ENCODE measurements around the gene GPR87. TPM values are rescaled to one million over a fixed set of nuclear protein-coding genes. Genes with fewer than 3 reads are reported as not detected.

Gene GPR87
- total and polyA plus RNA-seq, 10 donors = not detected

DNA sequence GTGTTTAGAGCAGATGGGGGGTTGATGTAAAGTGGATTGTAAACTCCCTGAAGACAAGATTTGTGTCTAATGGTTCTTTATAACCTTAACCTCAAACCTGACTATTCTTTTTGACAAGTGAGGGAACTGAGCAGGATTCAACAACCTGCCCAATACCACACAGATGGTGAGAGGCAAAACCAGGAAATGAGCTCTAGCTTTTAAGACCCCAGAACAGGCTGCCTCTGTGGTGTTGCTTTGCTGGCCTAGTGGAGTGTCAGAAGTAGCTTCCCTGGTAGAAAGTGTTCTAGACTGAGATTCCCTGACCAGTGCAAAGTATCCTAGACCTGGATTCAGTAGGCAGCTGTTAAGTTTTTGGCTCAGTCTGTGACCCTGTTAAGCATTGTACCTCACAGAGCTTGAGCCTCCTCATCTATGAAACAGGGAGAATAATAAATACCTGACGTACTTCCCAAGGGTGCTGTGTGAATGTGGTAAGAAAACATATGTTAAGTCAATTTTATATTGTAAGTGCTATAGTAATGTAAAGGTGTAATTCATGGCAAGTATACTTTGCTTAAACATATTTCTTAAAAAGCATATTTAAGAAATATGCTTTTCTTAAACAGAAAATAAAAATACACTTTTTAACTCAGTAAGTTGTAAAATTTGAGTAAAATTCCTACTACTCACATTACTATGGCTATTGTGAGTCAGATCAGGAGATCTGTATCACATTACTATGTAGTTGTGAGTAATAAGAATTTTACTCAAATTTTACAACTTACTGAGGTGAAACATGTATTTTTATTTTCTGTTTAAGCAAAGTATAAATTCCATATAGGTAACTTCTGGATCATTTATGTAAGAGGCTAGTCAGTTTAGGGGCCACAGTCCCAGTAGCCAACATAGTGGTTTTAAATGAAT lies 8.8 kb downstream of the GPR87 start:
- Histone ChIP-seq H3K27ac (no peak overlapping the region), H3K4me3 (no peak overlapping the region), H3K9me3 (no peaks in the 10 kb centered on the region), H3K27me3 (replicated peaks in 1 of 7) (no peaks in the 10 kb centered on the region), H3K36me3 (no peaks in the 10 kb centered on the region), H3K4me1 (peaks cover 0 to 10% (median 0%) of the 10 kb centered on the region in 6 donors)
- no peak for DNase-seq
- WGBS, 5 donors = 79 to 94% (median 87%) methylated on average over 1 of the region's 1 CpG
- TF ChIP-seq, protein P1, sequence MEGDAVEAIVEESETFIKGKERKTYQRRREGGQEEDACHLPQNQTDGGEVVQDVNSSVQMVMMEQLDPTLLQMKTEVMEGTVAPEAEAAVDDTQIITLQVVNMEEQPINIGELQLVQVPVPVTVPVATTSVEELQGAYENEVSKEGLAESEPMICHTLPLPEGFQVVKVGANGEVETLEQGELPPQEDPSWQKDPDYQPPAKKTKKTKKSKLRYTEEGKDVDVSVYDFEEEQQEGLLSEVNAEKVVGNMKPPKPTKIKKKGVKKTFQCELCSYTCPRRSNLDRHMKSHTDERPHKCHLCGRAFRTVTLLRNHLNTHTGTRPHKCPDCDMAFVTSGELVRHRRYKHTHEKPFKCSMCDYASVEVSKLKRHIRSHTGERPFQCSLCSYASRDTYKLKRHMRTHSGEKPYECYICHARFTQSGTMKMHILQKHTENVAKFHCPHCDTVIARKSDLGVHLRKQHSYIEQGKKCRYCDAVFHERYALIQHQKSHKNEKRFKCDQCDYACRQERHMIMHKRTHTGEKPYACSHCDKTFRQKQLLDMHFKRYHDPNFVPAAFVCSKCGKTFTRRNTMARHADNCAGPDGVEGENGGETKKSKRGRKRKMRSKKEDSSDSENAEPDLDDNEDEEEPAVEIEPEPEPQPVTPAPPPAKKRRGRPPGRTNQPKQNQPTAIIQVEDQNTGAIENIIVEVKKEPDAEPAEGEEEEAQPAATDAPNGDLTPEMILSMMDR (IDR thresholded peaks at IDR 0.05 in 8 of 11, conservative IDR thresholded peaks at IDR 0.05 in 3 of 11) = no peak
- TF ChIP-seq POLR2A (IDR thresholded peaks at IDR 0.05) = no peak
- no peak for TF ChIP-seq POLR2AphosphoS5 (IDR thresholded peaks at IDR 0.05)
- intact Hi-C loops (cut with DNase I; ENCODE audit: low total_unique reads) = no loop called here

DNA sequence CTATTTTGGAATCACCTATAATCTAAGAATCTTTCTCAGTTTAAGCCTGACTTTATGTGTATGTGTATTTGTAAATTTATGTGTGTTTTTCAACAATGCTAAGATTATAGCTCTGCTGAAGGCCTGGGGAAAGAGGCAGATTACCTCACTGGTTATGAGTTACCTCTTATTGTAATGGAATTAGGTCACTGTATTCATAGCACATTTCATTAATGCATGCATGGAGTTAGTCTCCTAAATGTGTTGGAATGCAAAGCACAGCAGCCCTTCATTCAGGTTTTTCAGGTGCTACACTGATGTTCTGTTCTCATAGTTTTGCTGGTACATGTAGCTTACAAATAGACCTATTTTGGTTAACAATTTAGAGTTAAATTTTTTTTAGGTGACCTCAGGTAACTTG lies 9.5 kb downstream of the GPR87 start:
- H3K27ac ChIP-seq = no peak overlapping the region
- no peaks in the 10 kb centered on the region for H3K9me3 ChIP-seq
- no peaks in the 10 kb centered on the region for H3K36me3 ChIP-seq
- no peaks in the 10 kb centered on the region for H3K27me3 ChIP-seq (replicated peaks in 1 of 7)
- H3K4me3 ChIP-seq = no peak overlapping the region
- no peak for DNase-seq
- intact Hi-C loops (cut with DNase I; ENCODE audit: low total_unique reads) = no loop called here
- TF ChIP-seq POLR2AphosphoS5 (IDR thresholded peaks at IDR 0.05) (no peak), POLR2A (IDR thresholded peaks at IDR 0.05) (no peak)
- TF ChIP-seq, protein P1 (IDR thresholded peaks at IDR 0.05 in 8 of 11, conservative IDR thresholded peaks at IDR 0.05 in 3 of 11) = no peak
- H3K4me1 ChIP-seq = peaks cover 0 to 10% (median 0%) of the 10 kb centered on the region in 6 donors

DNA sequence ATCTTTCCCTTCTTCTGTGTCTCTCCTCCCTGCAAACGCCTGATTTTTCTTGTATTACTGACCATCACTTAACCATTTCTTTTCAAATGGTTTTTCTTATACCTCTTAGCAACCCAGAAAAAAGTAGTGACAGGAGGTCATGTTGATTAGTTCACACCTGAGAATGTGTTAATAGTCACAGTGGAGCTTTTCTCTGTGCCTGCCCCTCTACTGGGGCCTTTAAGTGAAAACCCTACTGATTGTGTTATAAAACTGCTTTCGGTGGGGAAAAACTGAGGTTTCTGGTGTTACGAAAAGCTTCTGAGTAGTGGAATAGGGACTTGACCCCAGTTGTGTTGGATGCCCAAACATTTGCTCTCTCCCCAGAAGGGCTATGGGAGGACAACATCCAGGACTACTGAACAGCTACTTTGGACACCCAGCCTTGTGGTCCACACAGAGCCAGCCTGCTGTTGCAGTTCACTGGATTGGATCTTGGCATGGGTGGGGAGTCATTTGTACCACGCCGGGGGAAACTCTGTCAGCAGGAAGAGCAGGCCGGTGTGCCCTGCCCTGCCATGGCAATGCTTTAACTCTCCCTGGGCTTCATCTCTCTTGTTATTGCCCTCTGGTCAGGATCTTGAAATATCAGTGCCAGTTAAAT lies 10.3 kb downstream of the GPR87 start:
- H3K36me3 ChIP-seq = no peaks in the 10 kb centered on the region
- peaks cover 0 to 10% (median 0%) of the 10 kb centered on the region in 6 donors for H3K4me1 ChIP-seq
- intact Hi-C loops (cut with DNase I; ENCODE audit: low total_unique reads) = no loop called here
- no peak overlapping the region for H3K4me3 ChIP-seq
- DNase-seq = no peak
- H3K9me3 ChIP-seq = no peaks in the 10 kb centered on the region
- no peaks in the 10 kb centered on the region for H3K27me3 ChIP-seq (replicated peaks in 1 of 7)
- no peak overlapping the region for H3K27ac ChIP-seq
- TF ChIP-seq POLR2A (IDR thresholded peaks at IDR 0.05) = no peak
- TF ChIP-seq, protein P1 (IDR thresholded peaks at IDR 0.05 in 8 of 11, conservative IDR thresholded peaks at IDR 0.05 in 3 of 11) = no peak
- no peak for TF ChIP-seq POLR2AphosphoS5 (IDR thresholded peaks at IDR 0.05)
- WGBS, 5 donors = 84 to 91% (median 86%) methylated on average over 6 of the region's 6 CpGs

DNA sequence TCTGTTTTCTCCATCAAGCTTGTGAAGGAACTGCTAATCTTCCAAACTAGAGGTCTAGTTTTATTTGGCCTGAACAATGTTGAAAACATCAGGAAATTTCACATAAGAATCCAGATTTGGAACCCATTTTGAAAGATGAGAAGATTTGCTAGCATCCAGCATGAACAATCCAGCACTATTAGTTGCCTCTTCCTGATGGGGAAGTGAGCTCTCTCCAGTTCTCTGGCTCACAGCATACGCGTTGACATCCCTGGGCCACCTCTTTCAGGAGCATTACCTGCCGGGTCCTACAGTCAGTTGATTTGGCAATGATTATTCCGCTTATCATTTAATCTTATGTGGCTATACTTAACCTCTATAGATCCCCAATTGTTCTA lies 10.9 kb downstream of the GPR87 start:
- Histone ChIP-seq H3K27ac (no peak overlapping the region), H3K4me3 (no peak overlapping the region), H3K27me3 (replicated peaks in 1 of 7) (no peaks in the 10 kb centered on the region), H3K4me1 (peaks cover 0 to 10% (median 0%) of the 10 kb centered on the region in 6 donors), H3K36me3 (no peaks in the 10 kb centered on the region), H3K9me3 (no peaks in the 10 kb centered on the region)
- intact Hi-C loops (cut with DNase I; ENCODE audit: low total_unique reads) = no loop called here
- 87 to 91% (median 88%) methylated on average over 4 of the region's 4 CpGs for WGBS, 5 donors
- TF ChIP-seq POLR2A (IDR thresholded peaks at IDR 0.05) (no peak), POLR2AphosphoS5 (IDR thresholded peaks at IDR 0.05) (no peak)
- TF ChIP-seq, protein P1 (IDR thresholded peaks at IDR 0.05 in 8 of 11, conservative IDR thresholded peaks at IDR 0.05 in 3 of 11) = no peak
- DNase-seq = no peak
